ENCODE data around the gene PKIG. TPM values are rescaled to one million over a fixed set of nuclear protein-coding genes. Genes with fewer than 3 reads are reported as not detected.

PKIG gene
- total and polyA plus RNA-seq, 9 of the 15 experiments (the other 6 are each of a cell fraction or from before 2014, with no cell fraction given): 0.13 to 7.0 (median 4.7) TPM

GRCh38 chr20:44662261-44662660 is 79.9 kb downstream of the PKIG start:
- Histone ChIP-seq H3K9me1 (ENCODE audit: control insufficient read depth, insufficient read depth, low read length) (no peaks in the 10 kb centered on the region), H4K20me1 (replicated peaks; ENCODE audit: control insufficient read depth, insufficient read depth, low read length) (no peaks in the 10 kb centered on the region), H2AFZ (ENCODE audit: low read depth, low read length) (no peak overlapping the region), H3K4me1 (replicated peaks in 1 of 2; ENCODE audit: control insufficient read depth in 2 of 2, insufficient read depth in 2 of 2, low read length in 2 of 2) (no peaks in the 10 kb centered on the region), H3K9ac (ENCODE audit: insufficient read depth in 1 of 2, low read depth in 2 of 2, low read length in 2 of 2) (no peak overlapping the region), H3K36me3 (ENCODE audit: control insufficient read depth, insufficient read depth, low read length) (no peaks in the 10 kb centered on the region), H3K4me3 (no peak overlapping the region), H3K79me2 (ENCODE audit: control insufficient read depth, insufficient read depth, low read length) (no peaks in the 10 kb centered on the region), H3K27ac (ENCODE audit: extremely low read depth, low read depth, low read length) (no peak overlapping the region), H3K9me3 (replicated peaks; ENCODE audit: control insufficient read depth, insufficient read depth, low read depth, low read length) (no peaks in the 10 kb centered on the region), H3K4me2 (ENCODE audit: insufficient read depth, low read length) (no peak overlapping the region), H3K27me3 (ENCODE audit: control insufficient read depth in 2 of 2, insufficient read depth in 2 of 2, low read length in 2 of 2) (peaks cover 6 to 23% of the 10 kb centered on the region in 2 experiments; a peak in 4 of 5 replicates)
- BruUV-seq (replicated peaks): no TSS peak
- DNase-seq (ENCODE audit: extremely low read depth in 1 of 4, low spot score in 3 of 4) (no peak), ATAC-seq (no peak), FAIRE-seq (no peak)
- POLR2A ChIA-PET: interaction anchor here (1.1 kb wide), 1 partner anchor 17 kb away, joined by 3 read pairs; no protein-coding TSS in a partner anchor
- TF ChIP-seq ZNF518B (CRISPR knock-in tag; IDR thresholded peaks at IDR 0.05) (no peak), CBFA2T3 (IDR thresholded peaks at IDR 0.05) (peak; percentile 75), CBFA2T2 (conservative IDR thresholded peaks at IDR 0.05) (peak; percentile 58), CREM (IDR thresholded peaks at IDR 0.05; ENCODE audit: low read depth) (no peak), PREB (CRISPR knock-in tag; IDR thresholded peaks at IDR 0.05) (no peak), TAF7 (tag; IDR thresholded peaks at IDR 0.05) (no peak), GABPB1 (CRISPR knock-in tag; IDR thresholded peaks at IDR 0.05) (no peak), ZKSCAN3 (CRISPR knock-in tag; IDR thresholded peaks at IDR 0.05) (no peak), GABPB2 (CRISPR knock-in tag; conservative IDR thresholded peaks at IDR 0.05) (no peak), CBX3 (IDR thresholded peaks at IDR 0.05; ENCODE audit: borderline replicate concordance in 1 of 2, low read length in 2 of 2) (no peak), TCF3 (CRISPR knock-in tag; IDR thresholded peaks at IDR 0.05) (peak; percentile 67), ZNF551 (CRISPR knock-in tag; IDR thresholded peaks at IDR 0.05) (no peak)
- TF ChIP-seq, protein P1, sequence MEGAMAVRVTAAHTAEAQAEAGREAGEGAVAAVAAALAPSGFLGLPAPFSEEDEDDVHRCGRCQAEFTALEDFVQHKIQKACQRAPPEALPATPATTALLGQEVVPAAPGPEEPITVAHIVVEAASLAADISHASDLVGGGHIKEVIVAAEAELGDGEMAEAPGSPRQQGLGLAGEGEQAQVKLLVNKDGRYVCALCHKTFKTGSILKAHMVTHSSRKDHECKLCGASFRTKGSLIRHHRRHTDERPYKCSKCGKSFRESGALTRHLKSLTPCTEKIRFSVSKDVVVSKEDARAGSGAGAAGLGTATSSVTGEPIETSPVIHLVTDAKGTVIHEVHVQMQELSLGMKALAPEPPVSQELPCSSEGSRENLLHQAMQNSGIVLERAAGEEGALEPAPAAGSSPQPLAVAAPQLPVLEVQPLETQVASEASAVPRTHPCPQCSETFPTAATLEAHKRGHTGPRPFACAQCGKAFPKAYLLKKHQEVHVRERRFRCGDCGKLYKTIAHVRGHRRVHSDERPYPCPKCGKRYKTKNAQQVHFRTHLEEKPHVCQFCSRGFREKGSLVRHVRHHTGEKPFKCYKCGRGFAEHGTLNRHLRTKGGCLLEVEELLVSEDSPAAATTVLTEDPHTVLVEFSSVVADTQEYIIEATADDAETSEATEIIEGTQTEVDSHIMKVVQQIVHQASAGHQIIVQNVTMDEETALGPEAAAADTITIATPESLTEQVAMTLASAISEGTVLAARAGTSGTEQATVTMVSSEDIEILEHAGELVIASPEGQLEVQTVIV (CRISPR knock-in tag; IDR thresholded peaks at IDR 0.05; ENCODE audit: borderline replicate concordance): no peak
- TF ChIP-seq, protein P2, sequence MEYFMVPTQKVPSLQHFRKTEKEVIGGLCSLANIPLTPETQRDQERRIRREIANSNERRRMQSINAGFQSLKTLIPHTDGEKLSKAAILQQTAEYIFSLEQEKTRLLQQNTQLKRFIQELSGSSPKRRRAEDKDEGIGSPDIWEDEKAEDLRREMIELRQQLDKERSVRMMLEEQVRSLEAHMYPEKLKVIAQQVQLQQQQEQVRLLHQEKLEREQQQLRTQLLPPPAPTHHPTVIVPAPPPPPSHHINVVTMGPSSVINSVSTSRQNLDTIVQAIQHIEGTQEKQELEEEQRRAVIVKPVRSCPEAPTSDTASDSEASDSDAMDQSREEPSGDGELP (CRISPR knock-in tag; IDR thresholded peaks at IDR 0.05; ENCODE audit: borderline replicate concordance): peak; percentile 43; the same call in 1 of the 2 replicates
- WGBS (ENCODE audit: insufficient coverage, low coverage, missing lambda C conversion rate): 0% methylated on average over 3 of the region's 3 CpGs
- CTCF ChIA-PET (ENCODE audit: low intra/inter-chr PET ratio): no interaction called here
- in situ Hi-C loops (cut with MboI): no loop called here
- intact Hi-C loops (cut with micrococcal nuclease): no loop called here

All from K562 (cell line).